ENCODE data around the gene GGCX.

Gene GGCX

GRCh38 chr2:85539361-85540132, 21.7 kb downstream of the GGCX start:
- no peak for DNase-seq

DNA sequence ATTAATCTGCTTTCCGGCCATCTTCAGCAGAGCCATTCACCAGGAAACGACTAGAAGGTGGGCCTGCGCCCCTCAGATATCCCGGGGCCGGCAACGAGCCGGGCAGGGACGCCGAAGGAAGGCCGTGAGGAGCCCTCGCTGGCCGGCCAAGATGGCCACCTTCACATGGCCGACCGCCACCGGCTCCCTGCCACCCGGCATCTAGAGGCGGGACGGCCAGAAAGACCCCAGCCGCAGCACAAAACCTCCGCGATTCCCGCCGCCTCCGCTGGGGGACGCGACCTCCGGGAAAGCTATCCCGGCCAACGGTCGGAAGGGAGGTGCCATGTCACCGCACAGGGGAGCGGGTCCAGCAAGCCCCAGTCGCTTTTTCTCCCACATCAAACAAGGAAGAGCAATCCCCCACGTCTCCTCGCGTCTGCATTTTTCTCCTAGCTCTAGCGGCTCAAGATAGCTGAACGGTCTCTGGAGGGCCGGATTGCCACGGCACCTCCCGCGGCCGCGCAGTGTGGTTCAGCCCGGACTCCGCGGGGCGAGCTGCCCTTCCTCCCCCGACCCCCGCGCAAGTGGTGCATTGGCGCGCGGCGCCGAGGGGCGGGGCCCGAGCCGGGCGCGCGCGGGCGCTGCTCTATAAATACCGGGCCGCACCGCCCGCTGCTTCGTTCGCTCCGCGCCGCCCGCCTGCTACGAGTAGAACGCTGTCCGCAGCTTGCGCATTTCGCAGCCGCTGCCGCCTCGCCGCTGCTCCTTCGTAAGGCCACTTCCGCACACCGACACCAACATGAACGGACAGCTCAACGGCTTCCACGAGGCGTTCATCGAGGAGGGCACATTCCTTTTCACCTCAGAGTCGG, 22.6 kb downstream of the GGCX start, which contains the start of gene MAT2A:
Gene MAT2A (plus strand): TSS at position 662 of the 854 bp plus-strand sequence. CDS start 120 bp downstream, at position 782.
- DNase-seq, result peak; percentile 86

DNA sequence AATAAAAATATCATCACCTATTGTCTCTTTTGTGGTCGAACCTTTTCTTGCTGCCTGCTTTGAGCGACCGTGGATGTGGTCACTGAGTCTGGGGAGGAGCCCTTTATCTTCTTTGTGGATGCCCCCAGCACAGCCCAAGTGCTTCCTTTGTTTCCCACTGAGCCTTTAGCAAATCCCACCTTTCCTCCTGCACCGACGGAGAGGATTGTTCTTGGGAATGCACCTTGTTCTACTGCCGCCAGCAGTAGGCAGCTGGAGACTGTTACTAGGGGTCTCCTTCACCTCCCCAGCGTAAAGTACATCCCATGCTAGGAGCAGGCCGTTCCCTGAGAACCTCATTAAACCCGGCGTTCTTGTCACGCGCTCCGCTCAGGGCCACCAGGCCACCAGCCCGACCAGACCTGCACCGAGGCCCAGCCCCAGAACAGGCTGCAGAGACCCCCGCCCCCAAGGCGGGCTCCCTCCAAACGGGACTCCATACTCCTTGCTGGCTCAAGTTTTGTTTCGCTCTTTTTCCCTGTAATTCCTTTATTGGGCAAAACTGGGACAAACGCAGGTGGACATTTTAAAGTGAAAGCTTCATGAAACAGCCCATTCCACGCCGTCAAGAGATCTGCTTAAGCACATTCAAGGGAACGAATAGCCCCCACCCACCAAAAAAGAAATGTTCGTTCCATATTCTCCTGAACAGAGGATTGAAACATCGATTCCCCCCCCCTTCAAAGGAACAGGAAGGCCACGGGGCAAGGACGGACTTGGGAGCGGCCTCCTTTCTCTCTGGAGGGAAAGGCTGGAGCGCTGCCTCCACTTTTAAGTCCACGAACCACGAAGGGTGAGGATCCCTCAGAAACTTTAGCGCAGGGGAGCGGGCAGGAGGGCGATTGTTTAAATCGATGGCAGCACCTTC, 23.4 kb downstream of the GGCX start:
- DNase-seq, result peak; percentile 54

DNA sequence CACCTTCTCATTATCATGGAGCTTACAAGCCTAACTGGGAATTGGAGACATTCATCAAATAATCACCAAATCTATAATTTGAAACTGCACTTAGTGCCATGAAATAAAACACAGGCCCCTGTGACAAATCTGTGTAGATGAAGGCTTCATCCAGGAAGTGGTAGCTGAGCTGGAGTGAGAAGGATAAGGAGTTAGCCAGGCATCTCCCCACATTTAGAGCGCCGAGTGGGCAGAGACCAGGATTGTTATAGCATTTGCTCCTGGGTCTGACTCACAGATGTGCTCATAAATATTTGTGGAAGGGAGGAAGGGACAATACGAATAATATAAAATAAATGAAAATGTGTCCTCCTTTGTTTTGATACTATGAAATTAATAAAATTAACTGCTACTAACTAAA, 24.8 kb downstream of the GGCX start:
- no peak for DNase-seq

DNA sequence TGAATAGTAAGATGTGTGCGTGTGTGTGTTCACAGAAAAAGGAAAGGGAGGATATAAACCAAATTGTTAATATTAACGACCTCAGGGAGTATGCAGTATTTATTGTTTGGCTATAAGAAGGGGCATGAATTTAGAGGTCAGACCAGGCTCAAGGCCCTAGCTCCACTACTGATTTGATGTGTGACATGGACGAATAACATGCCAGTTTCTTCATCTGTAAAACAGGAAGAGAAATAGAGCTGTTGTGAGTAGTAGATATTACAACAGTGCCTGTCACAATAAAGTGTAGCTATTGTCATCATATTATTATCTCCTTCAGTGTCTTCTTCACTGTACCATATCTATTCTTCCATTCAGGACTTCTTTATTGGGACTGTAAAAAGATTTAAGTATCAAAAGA, 26.4 kb downstream of the GGCX start:
- no peak for DNase-seq

- DNase-seq, result no peak
These were observed 27.2 kb downstream of the GGCX start for GRCh38 chr2:85534099-85534498.

GRCh38 chr2:85531589-85531988, 29.7 kb downstream of the GGCX start:
- DNase-seq, result no peak

DNA sequence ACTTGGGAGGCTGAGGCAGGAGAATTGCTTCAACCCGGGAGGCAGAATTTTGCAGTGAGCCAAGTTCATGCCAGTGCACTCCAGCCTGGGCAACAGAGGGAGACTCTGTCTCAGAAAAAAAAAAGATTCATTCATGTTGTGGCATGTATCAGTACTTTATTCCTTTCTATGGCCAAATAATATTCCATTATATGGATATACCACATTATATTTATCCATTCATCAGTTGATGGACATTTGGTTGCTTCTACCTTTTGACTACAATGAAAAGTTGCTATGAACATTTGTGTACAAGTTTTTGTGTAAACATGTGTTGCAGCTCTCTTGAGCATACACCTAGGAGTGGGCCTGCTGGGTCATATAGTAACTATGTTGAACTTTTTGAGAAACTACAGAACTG, 31.5 kb downstream of the GGCX start:
- DNase-seq, result no peak

GRCh38 chr2:85528355-85528754, 32.9 kb downstream of the GGCX start:
- DNase-seq, result no peak

- no peak for DNase-seq
These were observed 33.5 kb downstream of the GGCX start for GRCh38 chr2:85527787-85528186.

DNA sequence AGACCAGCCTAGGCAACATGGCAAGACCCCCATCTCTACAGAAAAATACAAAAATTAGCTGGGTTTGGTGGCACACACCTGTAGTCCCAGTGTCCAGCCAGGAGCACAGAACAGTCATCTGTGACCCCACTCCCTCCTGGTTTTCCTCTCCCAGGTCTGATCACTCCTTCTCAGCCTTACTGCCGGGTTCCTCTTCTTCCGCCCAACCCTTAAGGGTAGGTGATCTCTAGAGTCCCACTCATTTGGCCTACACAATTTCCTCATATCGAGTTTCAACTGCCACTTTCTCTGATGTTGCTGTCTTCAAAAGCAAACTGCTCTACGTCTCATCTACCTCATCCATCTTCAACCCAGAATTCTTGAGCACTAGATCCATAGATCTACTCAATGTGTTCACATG, 35.7 kb downstream of the GGCX start:
- DNase-seq, result no peak

DNA sequence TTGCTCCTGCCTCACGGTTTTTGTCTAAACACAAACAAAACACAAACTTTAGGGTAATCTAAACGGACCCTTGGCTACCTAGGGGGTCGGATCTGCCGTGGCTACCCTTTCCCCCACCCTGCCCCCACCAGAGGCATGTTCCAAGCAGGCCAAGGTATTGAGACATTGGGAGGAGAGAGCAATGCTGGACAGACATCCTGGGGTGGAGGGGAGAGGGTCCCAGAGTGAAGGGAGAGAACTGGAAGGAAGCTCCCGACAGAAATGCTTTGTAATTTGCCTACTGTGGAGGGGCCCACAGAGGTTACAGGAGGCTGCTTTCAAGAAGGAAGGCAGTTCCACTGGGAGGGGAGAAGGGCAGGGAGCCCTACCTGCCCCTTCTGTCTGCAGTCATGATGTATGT, 36.3 kb downstream of the GGCX start:
- DNase-seq, result no peak

DNA sequence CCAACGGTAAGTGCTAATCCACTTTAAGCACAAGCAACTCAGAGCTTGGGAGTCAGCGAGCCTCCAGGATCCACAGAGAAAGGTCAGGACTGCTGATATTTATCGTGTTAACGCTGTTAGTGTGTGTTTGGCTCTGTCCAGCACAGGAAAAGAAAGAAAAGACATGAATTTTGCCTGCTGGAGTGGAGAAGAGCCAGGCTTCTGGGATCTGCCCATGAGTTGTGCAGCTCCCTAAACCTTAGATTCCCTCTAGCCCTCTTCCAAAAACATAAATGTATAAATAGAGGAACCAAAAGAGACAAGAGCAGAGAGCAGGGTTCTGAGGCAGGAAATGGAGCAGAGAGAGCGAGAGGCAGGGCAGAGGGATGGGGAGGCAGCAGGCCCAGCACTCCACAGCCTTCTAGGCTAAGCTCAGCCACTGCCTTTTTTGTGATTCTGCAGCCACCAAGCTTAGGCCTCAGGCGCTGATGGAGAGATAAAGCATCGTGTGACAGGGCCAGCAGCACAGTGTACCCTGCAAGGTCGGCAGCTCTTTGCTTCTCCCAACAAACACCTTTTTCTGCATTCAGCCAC, 36.9 kb downstream of the GGCX start:
- no peak for DNase-seq

- DNase-seq, result no peak
These were observed 37.4 kb downstream of the GGCX start for GRCh38 chr2:85523903-85524335.

GRCh38 chr2:85523062-85523902, 38.0 kb downstream of the GGCX start:
- DNase-seq, result no peak

- DNase-seq, result no peak
These were observed 39.1 kb downstream of the GGCX start for GRCh38 chr2:85522090-85522647.

- DNase-seq, result no peak
These were observed 44.5 kb downstream of the GGCX start for GRCh38 chr2:85516653-85517389.

GRCh38 chr2:85514323-85514722, 47.0 kb downstream of the GGCX start:
- no peak for DNase-seq

DNA sequence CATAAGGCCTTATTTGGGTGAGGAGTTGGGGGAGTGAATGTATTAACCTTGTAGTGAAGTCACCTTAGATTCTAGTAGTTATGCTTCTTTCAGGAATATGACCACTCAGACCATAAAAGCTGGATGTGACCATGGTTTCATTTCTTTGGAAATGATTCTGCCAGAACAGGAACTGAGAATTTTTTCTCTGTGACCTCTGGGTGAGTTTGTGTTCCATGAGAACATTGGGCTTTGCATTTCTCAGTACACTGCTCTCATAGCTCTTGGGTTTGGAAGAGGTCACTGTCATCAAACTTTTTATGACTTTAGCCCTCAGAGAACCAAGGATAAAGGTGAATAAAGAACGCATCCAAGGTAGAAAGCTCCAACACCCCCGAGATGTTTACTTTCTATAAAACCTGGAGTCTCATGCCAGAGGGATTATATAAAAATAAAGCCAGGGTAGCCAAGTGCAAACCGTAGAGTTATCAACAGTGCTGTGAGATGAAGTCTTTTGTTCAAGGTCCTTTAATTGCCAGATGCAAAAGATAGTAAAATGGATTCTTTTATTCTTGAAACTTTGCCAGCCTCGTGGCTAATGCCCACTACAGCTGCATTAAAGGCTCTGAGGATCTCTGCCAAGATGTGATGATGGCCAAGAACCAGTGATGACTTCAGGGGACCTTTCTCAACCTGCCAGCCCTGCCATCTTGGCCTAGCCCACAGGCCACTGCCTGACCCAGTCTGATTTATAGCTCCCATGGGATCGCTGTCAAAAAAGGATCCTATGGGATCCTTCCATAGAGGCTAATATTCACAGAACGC, 50.1 kb downstream of the GGCX start:
- DNase-seq, result peak; percentile 40

DNA sequence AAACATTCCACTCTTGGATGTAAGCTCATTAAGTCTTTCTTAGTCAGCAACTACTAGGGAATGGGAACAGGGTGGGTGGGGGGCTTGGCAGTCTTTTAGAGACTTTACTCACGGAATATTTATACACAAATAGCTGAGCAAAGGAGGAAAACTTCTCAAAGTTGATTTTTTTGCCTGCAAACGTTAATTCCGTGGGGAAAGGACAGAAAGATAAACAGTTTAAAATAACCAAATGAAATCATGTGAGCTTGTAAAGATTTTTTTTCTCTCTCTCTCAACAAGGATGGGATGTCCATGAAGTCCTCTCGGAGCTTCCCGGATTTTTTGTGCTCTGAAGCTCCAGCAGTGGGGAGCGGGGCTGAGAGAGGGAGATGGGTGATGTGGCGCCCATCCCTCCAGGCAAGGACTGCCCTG, 54.5 kb downstream of the GGCX start:
- no peak for DNase-seq
